Stimulated activated CD8-positive, alpha-beta memory T cell treated with anti-CD3 and anti-CD28 coated beads, Interleukin-15, amount 100 ng/mL, for 48 hours (primary cell): ENCODE measurements around the gene PDCD1.
"Not testable (repeated sequence)": the region's sequence is repeated elsewhere in the genome, so short reads cannot be mapped to it uniquely, and the experiment has no call there.

Experiments used
- DNase-seq, 2 donors: peaks; one replicate each; pipeline ENCODE4 v3.0.0-alpha.2; 2020; ENCODE audit warnings: low read depth in 2 of 2

PDCD1 gene

GRCh38 chr2:241835611-241836010 lies 23.1 kb downstream of the PDCD1 start:
- DNase-seq: no peak

DNA sequence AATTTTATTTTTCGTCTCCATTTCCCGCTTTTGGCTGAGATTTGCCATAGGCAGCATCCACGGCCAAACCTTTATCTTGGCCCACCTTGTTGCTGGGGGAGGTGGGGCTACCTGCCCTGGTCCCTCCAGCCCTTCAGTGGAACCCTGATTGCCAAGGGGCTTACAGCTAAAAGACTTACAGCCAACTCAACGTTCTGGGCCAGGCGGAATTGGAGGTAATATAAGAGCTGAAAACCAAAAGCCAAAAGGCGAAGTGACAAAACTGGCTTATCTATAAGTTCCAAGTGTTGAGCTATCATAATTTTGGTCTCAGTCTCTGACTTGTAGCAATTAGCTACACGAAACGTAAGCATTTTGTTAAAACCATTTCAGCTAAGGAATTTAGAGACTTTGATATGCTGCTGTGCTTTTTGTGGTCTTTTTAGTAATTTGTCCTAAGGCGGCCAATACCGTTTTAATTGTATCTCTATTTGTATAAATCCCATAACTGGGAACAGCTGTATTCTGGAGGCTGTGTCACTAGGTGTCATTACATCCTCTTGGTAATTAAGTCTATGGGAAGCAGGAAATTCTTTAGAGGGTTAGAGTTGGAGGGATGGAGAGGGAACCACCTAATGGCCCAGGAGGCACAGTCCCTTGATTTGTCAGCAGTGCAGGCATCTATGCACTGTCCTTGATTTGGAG lies 24.0 kb downstream of the PDCD1 start:
- no peak for DNase-seq

- not testable (repeated sequence) for DNase-seq
Measured at GRCh38 chr2:241833756-241834526, 24.8 kb downstream of the PDCD1 start.

DNA sequence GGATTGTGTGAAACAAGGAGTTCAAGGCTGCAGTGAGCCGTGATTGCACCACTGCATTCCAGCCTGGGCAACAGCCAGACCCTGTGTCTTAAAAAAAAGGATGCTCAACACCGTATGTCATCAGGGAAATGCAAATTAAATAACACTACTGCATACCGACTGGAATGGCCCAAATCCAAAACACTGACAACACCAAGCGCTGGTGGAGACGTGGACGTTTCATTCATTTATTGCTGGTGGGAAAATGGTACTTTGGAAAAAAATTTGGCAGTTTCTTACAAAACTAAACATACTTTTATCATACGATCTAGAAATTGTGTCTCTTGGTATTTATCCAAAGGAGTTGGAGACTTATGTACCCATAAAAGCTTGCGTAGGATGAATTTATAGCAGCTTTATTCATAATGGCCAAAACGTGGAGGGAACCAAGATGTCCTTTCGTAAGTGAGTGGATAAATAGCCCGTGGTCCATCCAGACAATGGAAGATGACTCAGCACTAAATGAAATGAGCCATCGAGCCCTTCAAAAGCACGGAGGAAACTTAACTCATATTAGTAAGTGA lies 25.5 kb downstream of the PDCD1 start:
- DNase-seq: no peak

- no peak for DNase-seq
Measured at GRCh38 chr2:241827394-241827793, 31.3 kb downstream of the PDCD1 start.

- DNase-seq: not testable (repeated sequence)
Measured at GRCh38 chr2:241823531-241824437, 34.9 kb downstream of the PDCD1 start.

GRCh38 chr2:241822264-241822623 lies 36.5 kb downstream of the PDCD1 start:
- DNase-seq: no peak

GRCh38 chr2:241821460-241822263 lies 37.0 kb downstream of the PDCD1 start:
- no peak for DNase-seq

GRCh38 chr2:241820625-241821384 lies 37.9 kb downstream of the PDCD1 start:
- no peak for DNase-seq

DNA sequence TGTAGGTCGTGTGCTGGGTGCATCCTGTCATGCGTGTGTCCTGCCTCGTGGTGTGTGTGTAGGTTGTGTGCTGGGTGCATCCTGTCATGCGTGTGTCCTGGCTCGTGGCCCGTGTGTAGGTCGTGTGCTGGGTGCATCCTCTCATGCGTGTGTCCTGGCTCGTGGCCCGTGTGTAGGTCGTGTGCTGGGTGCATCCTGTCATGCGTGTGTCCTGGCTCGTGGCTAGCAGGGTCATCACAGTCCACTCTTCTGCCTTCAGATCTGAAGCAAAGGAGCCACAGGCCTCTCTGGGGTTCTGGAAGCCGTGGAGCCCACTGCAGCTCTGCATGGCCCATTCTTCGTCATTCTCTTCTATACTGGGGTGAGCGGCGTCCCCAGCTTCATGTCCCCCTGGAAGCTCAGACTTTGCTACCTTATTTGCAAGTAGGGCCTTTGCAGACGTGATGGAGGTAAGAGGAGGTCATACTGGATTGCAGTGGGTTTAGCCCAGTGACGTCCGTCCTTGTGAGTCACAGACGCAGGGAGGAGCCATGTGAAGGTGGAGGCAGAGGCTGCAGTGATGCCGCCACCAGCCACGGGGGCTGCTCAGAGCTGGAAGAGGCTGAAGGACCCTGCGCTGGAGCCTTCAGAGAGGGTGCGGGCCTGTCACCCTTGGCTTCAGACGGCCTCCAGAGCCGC lies 38.6 kb downstream of the PDCD1 start:
- DNase-seq: not testable (repeated sequence)

- no peak for DNase-seq
Measured at GRCh38 chr2:241818943-241819270, 39.8 kb downstream of the PDCD1 start.

- DNase-seq: no peak
Measured at GRCh38 chr2:241818229-241818942, 40.3 kb downstream of the PDCD1 start.

DNA sequence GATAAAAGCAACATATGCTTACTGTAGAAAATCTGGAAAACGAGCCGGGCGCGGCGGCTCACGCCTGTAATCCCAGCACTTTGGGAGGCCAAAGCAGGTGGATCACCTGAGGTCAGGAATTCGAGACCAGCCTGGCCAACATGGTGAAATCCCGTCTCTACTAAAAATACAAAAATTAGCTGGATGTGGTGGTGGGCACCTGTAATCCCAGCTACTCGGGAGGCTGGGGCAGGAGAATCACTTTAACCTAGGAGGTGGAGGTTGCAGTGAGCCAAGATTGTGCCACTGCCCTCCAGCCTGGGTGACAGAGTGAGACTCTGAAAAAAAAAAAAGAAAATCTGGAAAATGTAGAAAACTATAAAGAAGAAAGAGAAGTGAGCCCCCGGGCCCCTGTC lies 40.9 kb downstream of the PDCD1 start:
- DNase-seq: not testable (repeated sequence)

DNA sequence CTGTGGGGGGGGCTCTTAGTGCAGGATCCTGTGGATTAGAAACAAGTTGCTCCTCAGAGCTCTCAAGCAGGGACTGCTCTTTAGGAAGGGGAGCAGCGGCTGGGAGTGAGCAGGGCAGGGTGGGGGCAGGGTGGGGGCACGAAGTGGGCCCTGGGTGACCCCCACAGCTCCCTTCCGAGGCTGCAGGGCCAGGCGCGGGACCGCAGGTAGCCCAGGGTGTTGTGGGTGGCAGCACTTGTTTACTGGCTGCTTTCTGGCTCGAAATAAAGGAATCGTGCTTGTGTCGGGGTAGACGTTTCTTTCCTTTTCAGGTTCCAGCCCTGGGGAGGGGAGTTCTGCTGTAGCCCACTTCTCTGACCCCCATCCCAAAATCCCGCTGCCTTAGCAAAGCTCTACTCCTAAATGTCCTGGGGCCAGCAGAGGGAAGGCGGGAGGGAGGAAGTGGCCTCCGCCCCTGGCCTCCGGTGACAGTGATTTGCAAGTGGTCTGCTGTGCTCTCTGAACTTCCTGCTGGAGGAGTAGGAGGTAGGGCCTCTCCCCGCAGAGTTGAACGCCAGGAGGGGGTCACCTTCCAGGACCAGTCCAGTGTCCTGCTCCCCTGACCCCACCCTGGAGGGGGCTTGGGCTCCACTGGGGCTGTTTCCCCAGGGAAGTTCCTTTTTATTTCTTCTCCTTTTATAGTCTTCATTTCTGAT lies 41.4 kb downstream of the PDCD1 start:
- DNase-seq: no peak

DNA sequence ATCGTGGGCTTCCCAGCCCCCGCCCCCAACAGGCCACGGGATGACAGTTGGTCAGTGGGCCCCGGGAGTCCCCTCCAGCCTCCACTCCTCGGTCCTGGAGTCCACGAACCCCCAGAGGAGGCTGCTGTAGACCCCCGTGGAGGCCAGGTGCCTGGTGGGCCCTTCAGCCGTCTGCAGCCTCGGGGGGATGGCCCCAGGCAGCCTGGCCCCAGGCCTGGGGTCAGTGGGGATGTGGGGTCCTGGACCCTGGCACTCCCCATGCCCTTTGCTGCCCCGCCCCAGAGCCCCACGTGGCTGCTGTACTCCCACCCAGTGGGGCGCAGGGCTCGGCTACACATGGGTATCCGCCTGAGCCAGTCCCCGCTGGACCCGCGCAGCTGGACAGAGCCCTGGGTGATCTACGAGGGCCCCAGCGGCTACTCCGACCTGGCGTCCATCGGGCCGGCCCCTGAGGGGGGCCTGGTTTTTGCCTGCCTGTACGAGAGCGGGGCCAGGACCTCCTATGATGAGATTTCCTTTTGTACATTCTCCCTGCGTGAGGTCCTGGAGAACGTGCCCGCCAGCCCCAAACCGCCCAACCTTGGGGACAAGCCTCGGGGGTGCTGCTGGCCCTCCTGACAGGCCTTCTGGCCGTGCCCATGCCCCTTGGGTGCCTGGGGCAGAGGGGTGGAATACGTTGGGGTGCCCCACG lies 42.1 kb downstream of the PDCD1 start:
- no peak for DNase-seq

GRCh38 chr2:241815477-241816430 lies 42.9 kb downstream of the PDCD1 start:
- DNase-seq: no peak
